Measurements from ENCODE around the gene TFEB.

DNA sequence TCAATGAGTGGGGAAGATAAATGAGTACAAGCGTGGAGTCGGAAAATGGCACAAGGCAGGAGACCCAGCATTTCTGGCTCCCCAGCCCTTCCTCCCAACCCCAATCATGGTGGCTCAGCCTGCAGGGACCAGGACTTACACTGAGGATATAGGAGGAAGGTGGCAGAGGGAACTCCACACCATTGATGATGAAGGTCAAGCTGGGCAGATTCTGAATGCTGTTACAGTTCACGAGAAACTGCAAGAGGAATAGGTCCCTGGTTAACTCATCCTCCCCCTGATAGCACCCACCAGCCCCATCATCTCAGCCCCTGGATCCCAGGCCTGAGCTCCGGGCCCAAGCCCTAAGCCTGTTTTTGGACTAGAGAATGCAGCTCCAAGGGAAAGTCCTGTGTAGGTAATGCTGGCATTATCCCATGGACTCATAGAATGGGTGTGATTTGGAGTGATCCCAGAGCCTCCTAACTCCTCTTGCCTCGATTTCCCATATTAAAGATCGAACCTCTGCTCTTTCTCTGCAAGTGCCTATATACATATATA lies 2.3 kb upstream of the TFEB start:
- TF ChIP-seq, protein P1, sequence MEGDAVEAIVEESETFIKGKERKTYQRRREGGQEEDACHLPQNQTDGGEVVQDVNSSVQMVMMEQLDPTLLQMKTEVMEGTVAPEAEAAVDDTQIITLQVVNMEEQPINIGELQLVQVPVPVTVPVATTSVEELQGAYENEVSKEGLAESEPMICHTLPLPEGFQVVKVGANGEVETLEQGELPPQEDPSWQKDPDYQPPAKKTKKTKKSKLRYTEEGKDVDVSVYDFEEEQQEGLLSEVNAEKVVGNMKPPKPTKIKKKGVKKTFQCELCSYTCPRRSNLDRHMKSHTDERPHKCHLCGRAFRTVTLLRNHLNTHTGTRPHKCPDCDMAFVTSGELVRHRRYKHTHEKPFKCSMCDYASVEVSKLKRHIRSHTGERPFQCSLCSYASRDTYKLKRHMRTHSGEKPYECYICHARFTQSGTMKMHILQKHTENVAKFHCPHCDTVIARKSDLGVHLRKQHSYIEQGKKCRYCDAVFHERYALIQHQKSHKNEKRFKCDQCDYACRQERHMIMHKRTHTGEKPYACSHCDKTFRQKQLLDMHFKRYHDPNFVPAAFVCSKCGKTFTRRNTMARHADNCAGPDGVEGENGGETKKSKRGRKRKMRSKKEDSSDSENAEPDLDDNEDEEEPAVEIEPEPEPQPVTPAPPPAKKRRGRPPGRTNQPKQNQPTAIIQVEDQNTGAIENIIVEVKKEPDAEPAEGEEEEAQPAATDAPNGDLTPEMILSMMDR (IDR thresholded peaks at IDR 0.05), result no peak
- no peak for TF ChIP-seq POLR2A (IDR thresholded peaks at IDR 0.05)

Data from Peyer's patch (tissue), 4 donors.